ENCODE data around the gene HABP2.

Gene HABP2

GRCh38 chr10:113576852-113577251 is 24.0 kb downstream of the HABP2 start:
- DNase-seq (ENCODE audit: extremely low spot score): peak; percentile 22
- POLR2A ChIA-PET: no interaction called here
- no peak for TF ChIP-seq CTCF (IDR thresholded peaks at IDR 0.05; ENCODE audit: control extremely low read depth, extremely low read depth, low read depth, missing control alignments)
- CTCF ChIA-PET: no interaction called here

- ChIA-PET CTCF (interaction anchor here (1.2 kb wide), 1 partner anchor 16 kb away, joined by 4 read pairs; no protein-coding TSS in a partner anchor), POLR2A (no interaction called here)
- TF ChIP-seq CTCF (IDR thresholded peaks at IDR 0.05; ENCODE audit: control extremely low read depth, extremely low read depth, low read depth, missing control alignments): no peak
- no peak for DNase-seq (ENCODE audit: extremely low spot score)
These were observed 25.9 kb downstream of the HABP2 start for GRCh38 chr10:113578773-113579172.

GRCh38 chr10:113581092-113581491 is 28.2 kb downstream of the HABP2 start:
- DNase-seq (ENCODE audit: extremely low spot score): no peak
- POLR2A ChIA-PET: no interaction called here
- no peak for TF ChIP-seq CTCF (IDR thresholded peaks at IDR 0.05; ENCODE audit: control extremely low read depth, extremely low read depth, low read depth, missing control alignments)
- CTCF ChIA-PET: no interaction called here

GRCh38 chr10:113583571-113583970 is 30.7 kb downstream of the HABP2 start:
- DNase-seq (ENCODE audit: extremely low spot score): no peak
- ChIA-PET CTCF (interaction anchor here (1.7 to 2.5 kb wide), 2 partner anchors 9 to 20 kb away, joined by 6 to 9 read pairs; no protein-coding TSS in a partner anchor), POLR2A (no interaction called here)
- TF ChIP-seq CTCF (IDR thresholded peaks at IDR 0.05; ENCODE audit: control extremely low read depth, extremely low read depth, low read depth, missing control alignments): no peak

- CTCF ChIA-PET: interaction anchor here (1.4 kb wide), 1 partner anchor 11 kb away, joined by 4 read pairs; no protein-coding TSS in a partner anchor
- no peak for TF ChIP-seq CTCF (IDR thresholded peaks at IDR 0.05; ENCODE audit: control extremely low read depth, extremely low read depth, low read depth, missing control alignments)
- POLR2A ChIA-PET: no interaction called here
- DNase-seq (ENCODE audit: extremely low spot score): no peak
These were observed 33.1 kb downstream of the HABP2 start for GRCh38 chr10:113585949-113586348.

GRCh38 chr10:113589201-113589770 is 36.4 kb downstream of the HABP2 start:
- ChIA-PET POLR2A (no interaction called here), CTCF (interaction anchor here (1.6 kb wide), 1 partner anchor 14 kb away, joined by 5 read pairs; no protein-coding TSS in a partner anchor)
- DNase-seq (ENCODE audit: extremely low spot score): no peak
- no peak for TF ChIP-seq CTCF (IDR thresholded peaks at IDR 0.05; ENCODE audit: control extremely low read depth, extremely low read depth, low read depth, missing control alignments)
